HG03045 (cell line): ENCODE measurements around the gene GUCY2F.

Experiments
- ATAC-seq: cut with Tn5 transposase; IDR thresholded peaks from one replicate; pipeline ENCODE4 v1.9.1; 2021; ENCODE audit warnings: mild to moderate bottlenecking, moderate library complexity; ENCODE audit not compliant: unreplicated experiment

Gene GUCY2F

DNA sequence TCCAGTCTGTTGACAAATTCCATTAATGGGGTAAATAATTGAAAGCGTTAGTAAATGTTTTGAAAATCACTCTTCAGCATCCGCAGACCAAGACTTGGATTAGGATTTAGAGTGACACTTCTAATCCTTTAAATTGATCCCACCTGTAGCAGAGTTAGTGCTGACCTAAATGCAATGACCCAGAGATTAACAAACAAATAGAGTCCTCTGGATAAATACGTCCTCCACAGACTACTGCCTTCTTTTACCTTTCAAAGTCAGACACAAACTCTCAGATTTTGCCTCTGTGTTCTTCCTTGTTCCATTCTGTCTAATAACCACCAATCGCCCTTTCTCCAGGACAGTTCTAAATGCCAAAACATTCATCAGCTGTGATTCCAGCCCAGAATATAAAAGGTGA lies at the start of gene GUCY2F:
TSS of gene GUCY2F (minus strand) at position 101 of the 400 bp plus-strand sequence. CDS start 6,150 bp downstream, outside the sequence.
- ATAC-seq = no peak

- no peak for ATAC-seq
These were observed 37.1 kb upstream of the GUCY2F start for GRCh38 chrX:109519001-109519400.

- ATAC-seq = no peak
These were observed 29.2 kb upstream of the GUCY2F start for GRCh38 chrX:109511113-109511512.

DNA sequence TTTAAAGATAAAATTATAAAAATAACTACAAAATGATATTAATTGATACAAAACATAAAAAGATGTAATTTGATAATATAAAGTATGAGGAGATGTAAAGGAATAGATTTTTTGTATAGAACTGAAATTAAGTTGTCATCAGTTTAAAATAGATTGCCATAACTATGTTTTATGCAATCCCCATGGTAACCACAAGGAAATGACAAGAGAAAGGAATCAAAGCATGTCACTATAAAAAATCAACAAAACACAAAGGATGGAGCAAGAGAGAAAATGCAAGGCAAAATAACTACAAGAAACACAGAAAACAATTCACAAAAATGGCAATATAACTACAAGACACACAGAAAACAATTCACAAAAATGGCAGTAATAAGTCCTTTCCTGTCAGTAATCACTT lies 27.0 kb upstream of the GUCY2F start:
- no peak for ATAC-seq

DNA sequence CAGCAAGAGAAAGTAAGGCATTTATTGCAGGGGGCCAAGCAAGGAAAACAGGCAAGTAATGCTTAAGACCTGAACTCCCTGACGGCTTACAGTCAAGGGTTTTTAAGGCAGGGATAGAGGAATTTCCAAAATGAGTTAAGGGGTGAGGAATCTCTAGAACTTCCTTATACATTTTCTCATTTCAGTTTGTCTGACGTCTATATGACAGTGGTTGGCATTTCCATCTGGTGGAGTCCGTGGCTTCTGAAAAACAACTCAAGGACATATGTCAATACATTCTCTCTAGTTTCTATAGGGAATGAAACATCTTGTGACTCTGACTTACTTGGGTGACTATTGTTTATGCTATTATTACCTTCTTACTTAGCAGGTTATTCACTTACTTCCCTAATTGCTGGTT lies 19.3 kb upstream of the GUCY2F start:
- ATAC-seq = no peak

- no peak for ATAC-seq
These were observed 16.5 kb upstream of the GUCY2F start for GRCh38 chrX:109498434-109498833.

GRCh38 chrX:109489174-109489573 lies 7.3 kb upstream of the GUCY2F start:
- no peak for ATAC-seq

GRCh38 chrX:109487640-109488039 lies 5.8 kb upstream of the GUCY2F start:
- ATAC-seq = no peak

DNA sequence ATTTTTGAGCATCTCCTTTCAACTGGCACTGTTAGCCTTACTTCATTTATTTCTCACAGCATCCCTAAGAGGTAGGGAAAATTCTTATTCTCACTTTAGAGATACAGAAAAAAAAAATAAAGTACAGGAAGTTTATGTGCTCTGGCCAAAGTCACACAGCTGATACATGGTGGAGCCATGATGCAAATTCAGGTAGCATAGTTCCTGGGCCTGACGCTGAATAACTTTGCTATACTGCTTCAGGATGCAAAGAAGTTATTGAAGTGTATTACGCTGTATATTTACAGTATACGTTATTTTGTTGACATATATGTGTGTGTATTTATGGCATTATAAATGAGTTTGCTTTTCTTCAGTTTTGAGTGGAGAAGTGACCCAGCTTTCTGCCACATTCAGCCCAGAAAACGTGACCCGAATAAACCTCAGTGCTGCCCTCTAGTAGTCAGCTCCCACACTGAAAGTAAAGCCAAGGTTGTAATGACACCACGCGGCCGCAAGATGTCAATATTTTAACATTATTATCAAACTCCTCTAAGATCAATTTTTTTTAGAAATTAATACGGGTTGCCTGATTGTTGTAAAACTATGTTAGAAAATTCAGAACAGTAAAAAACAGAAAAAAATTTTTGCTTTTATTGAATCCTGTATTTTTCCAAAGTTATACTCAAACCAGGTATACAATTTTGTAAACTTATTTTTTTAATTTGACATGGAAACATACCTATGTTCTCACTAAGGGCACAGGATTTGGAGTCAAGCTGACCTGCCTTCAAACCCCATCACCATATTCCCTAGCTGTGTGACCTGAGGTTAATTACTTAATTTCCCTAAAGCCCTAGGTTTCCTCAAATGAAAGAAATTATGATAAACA lies 3.8 kb upstream of the GUCY2F start:
- ATAC-seq = no peak

- no peak for ATAC-seq
These were observed 3.0 kb upstream of the GUCY2F start for GRCh38 chrX:109484886-109485285.

GRCh38 chrX:109475174-109475891 lies 6.6 kb downstream of the GUCY2F start:
- no peak for ATAC-seq

GRCh38 chrX:109472939-109473735 lies 8.7 kb downstream of the GUCY2F start:
- ATAC-seq = no peak

DNA sequence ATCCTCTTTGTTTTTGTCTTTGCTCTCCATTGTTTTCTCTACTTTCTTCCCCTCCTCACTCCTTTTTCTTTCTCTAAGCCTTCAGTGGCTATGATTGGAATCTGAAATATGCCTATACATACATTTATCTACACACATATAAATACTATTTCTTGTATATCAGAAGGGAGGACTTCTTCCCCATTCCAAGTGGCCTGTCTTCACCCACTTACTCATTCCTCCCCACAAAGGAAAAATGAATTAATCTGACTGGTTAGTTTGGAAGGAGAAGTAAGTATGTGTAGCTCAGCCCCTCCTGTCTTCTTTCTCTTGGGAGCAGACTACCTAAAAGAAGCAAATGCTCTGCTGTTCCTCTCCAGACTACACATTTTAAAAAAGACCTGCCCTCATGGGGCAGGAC lies 17.7 kb downstream of the GUCY2F start:
- ATAC-seq = no peak

DNA sequence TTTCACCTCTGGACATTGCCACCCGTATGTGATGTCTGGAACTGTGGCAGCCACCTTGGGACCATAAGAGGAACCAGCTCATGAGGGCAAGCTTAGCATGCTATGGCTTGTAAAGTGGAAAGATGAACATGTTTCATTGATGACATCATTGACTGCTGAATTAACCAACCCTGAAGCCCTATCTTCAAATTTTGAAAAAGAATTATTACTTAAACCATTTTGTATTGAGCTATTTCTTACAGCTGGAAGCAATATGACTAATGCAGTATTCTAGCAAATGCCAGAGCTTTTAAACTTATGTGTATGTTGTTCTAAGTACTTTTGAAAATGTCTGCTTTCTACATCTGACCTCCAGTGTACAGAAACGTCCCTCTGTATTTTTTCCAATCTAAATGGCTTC lies 18.1 kb downstream of the GUCY2F start:
- no peak for ATAC-seq

DNA sequence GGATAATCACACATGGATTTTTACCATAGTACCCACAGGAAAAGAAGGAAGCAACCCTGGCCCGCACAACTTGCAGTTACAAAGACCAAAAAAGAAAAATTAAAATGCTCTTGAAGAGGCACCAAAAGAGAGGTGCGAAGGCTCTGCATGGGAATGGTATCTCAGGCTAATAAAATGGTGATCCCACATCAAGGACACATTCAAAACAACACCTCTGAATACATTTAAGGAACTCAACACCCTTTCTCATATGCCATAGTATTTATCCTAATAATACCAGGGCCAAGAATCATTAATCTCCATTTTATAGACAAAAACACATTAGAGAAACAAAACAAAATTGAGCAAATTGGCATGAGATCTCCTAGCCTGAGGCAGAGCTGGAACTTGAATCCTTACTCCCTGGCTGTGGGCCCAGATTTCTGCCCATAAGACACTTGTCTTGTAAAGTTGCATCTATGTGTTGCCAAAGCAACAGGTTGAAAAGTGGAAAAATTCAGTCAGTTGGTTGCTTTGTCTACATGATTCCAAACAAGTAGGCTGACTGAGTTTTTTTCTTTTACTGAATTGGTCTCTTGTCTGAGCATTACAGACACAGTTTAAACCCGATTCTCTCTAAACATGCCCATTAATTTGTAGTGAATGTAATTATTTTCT lies 33.5 kb downstream of the GUCY2F start:
- no peak for ATAC-seq

DNA sequence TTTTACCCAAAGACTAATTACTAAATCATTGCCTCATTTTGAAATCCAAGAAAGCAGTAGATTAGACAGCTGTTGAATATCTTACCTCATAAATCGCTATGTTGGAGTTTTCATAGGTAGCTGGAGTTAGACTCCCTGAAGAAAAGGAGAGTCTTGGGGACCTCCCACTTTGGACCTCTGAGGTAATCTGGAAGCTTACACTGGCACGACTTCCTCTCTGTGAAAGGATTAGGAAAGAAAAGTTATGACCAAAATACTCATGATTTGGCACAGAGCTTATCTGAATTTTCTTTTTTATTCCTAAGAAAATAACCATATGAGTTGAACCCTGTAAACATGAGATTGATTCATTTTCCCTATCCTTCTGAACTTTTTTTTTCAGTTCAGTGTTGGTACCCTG lies 40.6 kb downstream of the GUCY2F start:
- no peak for ATAC-seq

DNA sequence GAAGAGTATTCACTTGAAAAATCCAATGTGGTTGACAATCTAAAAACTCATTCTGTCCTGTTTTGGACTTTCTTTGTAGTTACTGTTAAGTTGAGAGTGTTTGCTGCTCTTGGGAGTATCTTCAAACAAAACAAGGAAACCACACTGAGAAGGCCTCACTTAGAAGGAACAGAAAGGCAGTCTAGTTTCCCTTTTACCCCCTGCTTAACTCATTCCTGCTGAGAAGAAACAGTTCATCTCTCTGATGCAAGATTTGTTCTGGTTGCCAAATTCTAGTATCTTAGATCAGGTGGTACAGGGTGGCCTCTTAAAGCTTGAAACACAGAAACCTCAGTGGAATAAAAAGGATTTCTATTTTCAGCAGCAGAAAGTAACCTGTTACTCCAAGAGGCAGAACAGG lies 41.4 kb downstream of the GUCY2F start:
- no peak for ATAC-seq

DNA sequence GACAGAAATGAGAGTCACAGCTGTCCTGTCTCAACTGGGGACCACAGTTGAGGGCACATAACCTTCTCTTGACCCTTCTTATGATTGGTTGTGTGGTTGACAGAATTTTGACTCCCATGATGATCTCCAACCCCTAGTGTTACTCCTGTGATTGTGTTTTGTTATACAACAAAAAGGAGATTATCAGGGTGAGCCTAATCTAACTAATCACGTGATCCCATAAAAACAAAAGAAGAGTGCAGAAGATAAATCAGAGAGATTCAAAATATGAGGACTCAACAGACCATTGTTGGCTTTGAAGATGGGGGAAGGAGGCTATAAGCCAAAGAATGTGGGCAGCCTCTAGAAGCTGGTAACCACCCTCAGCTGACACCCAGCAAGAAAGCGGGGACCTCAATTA lies 72.7 kb downstream of the GUCY2F start:
- ATAC-seq = no peak

GRCh38 chrX:109403922-109404321 lies 78.0 kb downstream of the GUCY2F start:
- ATAC-seq = no peak

GRCh38 chrX:109399831-109400230 lies 82.1 kb downstream of the GUCY2F start:
- ATAC-seq = no peak

- ATAC-seq = no peak
These were observed 83.1 kb downstream of the GUCY2F start for GRCh38 chrX:109398833-109399232.
